BLaER1 (cell line): Measurements from ENCODE around the gene POLA2.
A peak's percentile ranks its signal among the peaks of the same experiment; 100 is the strongest.
"Not testable (repeated sequence)": the region's sequence is repeated elsewhere in the genome, so short reads cannot be mapped to it uniquely, and the experiment has no call there.

ENCODE experiments used
- H3K27ac ChIP-seq: shearing (Covaris generic); formaldehyde crosslinking; 2 replicates; pipeline ENCODE4 v1.8.1; 2022
- H3K27me3 ChIP-seq: shearing (Covaris generic); formaldehyde crosslinking; 2 replicates; pipeline ENCODE4 v1.8.1; 2022
- H3K36me3 ChIP-seq: shearing (Covaris generic); formaldehyde crosslinking; 2 replicates; pipeline ENCODE4 v1.8.1; 2022
- H3K4me1 ChIP-seq: shearing (Covaris generic); formaldehyde crosslinking; 2 replicates; pipeline ENCODE4 v1.8.1; 2022
- H3K4me2 ChIP-seq: shearing (Covaris generic); formaldehyde crosslinking; 2 replicates; pipeline ENCODE4 v1.8.1; 2022
- H3K4me3 ChIP-seq: shearing (Covaris generic); formaldehyde crosslinking; 2 replicates; pipeline ENCODE4 v1.8.1; 2022
- H3K9ac ChIP-seq: shearing (Covaris generic); formaldehyde crosslinking; 2 replicates; pipeline ENCODE4 v1.8.1; 2022
- H3K9me3 ChIP-seq: shearing (Covaris generic); formaldehyde crosslinking; 2 replicates; pipeline ENCODE4 v1.8.1; 2022
- H4K20me1 ChIP-seq: shearing (Covaris generic); formaldehyde crosslinking; 2 replicates; pipeline ENCODE4 v1.8.1; 2022
- Cebpa-rat ChIP-seq: shearing (Covaris generic); IDR thresholded peaks from 2 replicates; pipeline ENCODE4 v1.8.1; 2022

The POLA2 gene

DNA sequence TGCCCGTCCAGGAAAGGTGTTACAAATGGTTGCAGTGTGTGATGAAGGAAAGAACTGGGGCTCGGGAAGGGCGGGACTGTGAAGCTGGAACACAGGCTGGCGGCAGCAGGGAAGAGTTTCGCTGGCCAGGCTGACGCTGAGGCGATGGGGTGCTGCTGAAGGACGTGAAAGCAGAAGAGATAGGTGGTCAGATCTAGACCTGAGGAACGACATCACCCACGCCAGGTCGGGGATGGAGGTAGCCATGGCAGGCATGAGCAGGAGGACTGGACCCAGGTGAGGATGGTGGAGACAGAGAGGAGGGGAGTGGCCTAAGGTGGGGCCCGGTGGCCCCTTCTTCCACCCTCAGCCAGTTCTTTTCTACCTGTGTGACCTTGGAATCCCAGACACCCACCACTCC is 62.1 kb downstream of the POLA2 start:
- Histone ChIP-seq H4K20me1 (peaks cover 25% of the 10 kb centered on the region; the same call in 1 of the 2 replicates), H3K9ac (no peak overlapping the region), H3K4me3 (no peak overlapping the region), H3K36me3 (peaks cover 23% of the 10 kb centered on the region), H3K27ac (no peak overlapping the region), H3K4me1 (peaks cover 10% of the 10 kb centered on the region), H3K4me2 (no peak overlapping the region), H3K9me3 (no peaks in the 10 kb centered on the region), H3K27me3 (no peaks in the 10 kb centered on the region)
- TF ChIP-seq Cebpa-rat = no peak

DNA sequence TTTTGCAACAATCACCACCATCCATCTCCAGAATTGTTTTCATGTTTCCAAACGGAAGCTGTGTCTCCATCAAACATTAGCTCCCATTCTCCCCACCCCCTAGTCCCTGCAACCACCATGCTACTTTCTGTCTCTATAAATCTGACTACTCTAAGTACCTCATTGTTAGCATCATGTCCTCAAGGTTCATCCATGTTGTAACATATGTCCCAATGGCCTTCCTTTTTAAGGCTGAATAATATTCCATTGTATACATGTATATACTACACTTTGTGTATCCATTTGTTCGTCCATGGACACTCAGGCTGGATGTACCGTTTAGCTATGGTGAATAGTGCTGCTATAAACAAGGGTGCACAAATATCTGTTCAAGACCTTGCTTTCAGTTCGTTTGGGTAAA is 63.7 kb downstream of the POLA2 start:
- H3K27me3 ChIP-seq = no peaks in the 10 kb centered on the region
- peaks cover 21% of the 10 kb centered on the region for H3K36me3 ChIP-seq
- no peaks in the 10 kb centered on the region for H3K9me3 ChIP-seq
- H3K4me2 ChIP-seq = no peak overlapping the region
- H3K9ac ChIP-seq = no peak overlapping the region
- no peak overlapping the region for H3K27ac ChIP-seq
- H3K4me3 ChIP-seq = no peak overlapping the region
- H4K20me1 ChIP-seq = peaks cover 15% of the 10 kb centered on the region; the same call in 1 of the 2 replicates
- no peak for TF ChIP-seq Cebpa-rat
- peaks cover 17% of the 10 kb centered on the region for H3K4me1 ChIP-seq

DNA sequence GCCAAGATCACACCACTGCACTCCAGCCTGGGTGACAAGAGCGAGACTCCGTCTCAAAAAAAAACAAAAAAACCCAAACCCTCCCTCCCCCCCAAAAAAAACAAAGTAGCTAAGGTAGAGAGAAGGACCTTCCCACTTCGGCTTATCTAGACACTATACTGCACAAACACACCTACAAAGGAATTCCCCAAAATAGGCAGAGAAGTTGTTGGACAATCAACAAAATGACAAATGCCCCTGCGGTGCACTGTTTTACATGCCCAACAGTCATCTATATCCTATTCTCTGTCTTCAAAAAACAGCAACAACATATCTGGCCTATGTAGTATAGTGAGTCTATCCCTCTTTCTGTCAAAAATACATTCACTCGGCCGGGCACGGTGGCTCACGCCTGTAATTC is 65.3 kb downstream of the POLA2 start:
- Histone ChIP-seq H3K4me3 (no peak overlapping the region), H3K36me3 (peaks cover 5% of the 10 kb centered on the region; the same call in 1 of the 2 replicates), H3K27ac (no peak overlapping the region), H4K20me1 (peaks cover under 1% of the 10 kb centered on the region; the same call in 1 of the 2 replicates), H3K9ac (no peak overlapping the region), H3K9me3 (no peaks in the 10 kb centered on the region), H3K27me3 (no peaks in the 10 kb centered on the region), H3K4me2 (no peak overlapping the region), H3K4me1 (peaks cover 12% of the 10 kb centered on the region)
- TF ChIP-seq Cebpa-rat = no peak

GRCh38 chr11:65329478-65329877 is 67.7 kb downstream of the POLA2 start:
- Histone ChIP-seq H3K4me2 (peak overlapping the region; percentile 62), H3K9ac (peak overlapping the region; percentile 18; the same call in 1 of the 2 replicates), H3K27ac (peak overlapping the region; percentile 2; the same call in 1 of the 2 replicates), H3K4me1 (peaks cover 13% of the 10 kb centered on the region), H3K36me3 (no peaks in the 10 kb centered on the region), H3K27me3 (no peaks in the 10 kb centered on the region), H3K9me3 (no peaks in the 10 kb centered on the region), H4K20me1 (peaks cover 4% of the 10 kb centered on the region; the same call in 1 of the 2 replicates), H3K4me3 (no peak overlapping the region)
- TF ChIP-seq Cebpa-rat = no peak

GRCh38 chr11:65329944-65330403 is 68.2 kb downstream of the POLA2 start:
- Histone ChIP-seq H3K4me1 (peaks cover 18% of the 10 kb centered on the region), H3K36me3 (no peaks in the 10 kb centered on the region), H3K4me3 (no peak overlapping the region), H3K9ac (peak overlapping the region; percentile 18; the same call in 1 of the 2 replicates), H3K9me3 (no peaks in the 10 kb centered on the region), H3K27ac (peak overlapping the region; percentile 2; the same call in 1 of the 2 replicates), H3K4me2 (peak overlapping the region; percentile 62), H3K27me3 (no peaks in the 10 kb centered on the region), H4K20me1 (peaks cover 9% of the 10 kb centered on the region)
- TF ChIP-seq Cebpa-rat = no peak

GRCh38 chr11:65330544-65330943 is 68.8 kb downstream of the POLA2 start:
- peaks cover 24% of the 10 kb centered on the region for H3K4me1 ChIP-seq
- H3K27ac ChIP-seq = no peak overlapping the region
- peaks cover 14% of the 10 kb centered on the region for H4K20me1 ChIP-seq
- H3K36me3 ChIP-seq = peaks cover under 1% of the 10 kb centered on the region; the same call in 1 of the 2 replicates
- H3K27me3 ChIP-seq = no peaks in the 10 kb centered on the region
- no peak overlapping the region for H3K9ac ChIP-seq
- no peak overlapping the region for H3K4me3 ChIP-seq
- TF ChIP-seq Cebpa-rat = no peak
- H3K4me2 ChIP-seq = no peak overlapping the region
- no peaks in the 10 kb centered on the region for H3K9me3 ChIP-seq

DNA sequence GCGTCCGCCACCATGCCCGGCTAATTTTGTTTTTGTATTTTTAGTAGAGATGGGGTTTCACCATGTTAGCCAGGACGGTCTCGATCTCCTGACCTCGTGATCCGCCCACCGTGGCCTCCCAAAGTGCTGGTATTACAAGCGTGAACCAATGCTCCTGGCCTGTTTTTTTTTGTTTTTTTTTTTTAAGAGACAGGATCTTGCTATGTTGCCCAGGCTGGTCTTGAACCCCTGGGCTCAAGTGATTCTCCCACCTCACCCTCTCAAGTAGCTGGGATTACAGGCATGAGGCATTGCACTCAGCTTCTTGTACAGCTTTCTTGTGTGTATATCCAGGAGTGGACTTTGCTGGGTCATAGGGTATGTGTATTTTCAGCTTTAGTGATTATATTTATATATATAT is 70.8 kb downstream of the POLA2 start:
- H3K9me3 ChIP-seq, H3K4me3 ChIP-seq, H3K27me3 ChIP-seq, H3K27ac ChIP-seq, H3K4me2 ChIP-seq, H3K9ac ChIP-seq: not testable (repeated sequence)
- Histone ChIP-seq H3K36me3 (peaks cover 11% of the 10 kb centered on the region; the same call in 1 of the 2 replicates), H4K20me1 (peaks cover 34% of the 10 kb centered on the region), H3K4me1 (peaks cover 43% of the 10 kb centered on the region)

DNA sequence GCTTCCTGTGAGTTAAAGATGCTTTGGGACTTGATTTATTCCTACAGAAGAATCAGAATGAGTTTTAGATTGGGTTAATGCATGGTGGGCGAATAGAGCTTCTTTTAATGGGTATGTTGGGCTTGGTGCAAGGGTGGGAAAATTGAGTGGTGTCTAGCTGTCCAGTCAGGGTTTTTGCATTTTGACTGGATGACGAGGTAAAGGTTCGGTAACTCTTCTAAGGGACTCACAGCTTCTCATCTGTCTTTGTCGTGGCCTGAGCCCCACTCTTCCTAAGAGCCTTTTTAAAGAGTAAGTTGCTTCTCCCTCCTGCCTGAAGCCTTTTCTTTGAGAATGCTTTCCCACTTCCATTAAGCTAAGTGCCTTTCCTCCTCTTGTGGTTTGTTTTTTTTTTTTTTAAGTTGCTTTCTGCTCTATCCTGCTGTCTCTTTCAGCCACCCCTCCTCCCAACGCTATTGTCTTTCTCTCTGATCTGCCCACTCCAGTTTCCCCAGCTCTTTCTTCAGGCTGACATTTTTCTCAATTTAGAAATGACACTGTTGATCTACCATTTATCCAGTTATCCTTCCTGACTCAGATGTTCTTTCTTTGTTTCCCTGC is 73.0 kb downstream of the POLA2 start:
- no peak for TF ChIP-seq Cebpa-rat
- Histone ChIP-seq H4K20me1 (peaks cover 56% of the 10 kb centered on the region), H3K4me1 (peaks cover 58% of the 10 kb centered on the region), H3K4me2 (peak overlapping the region; percentile 96), H3K9me3 (no peaks in the 10 kb centered on the region), H3K4me3 (peak overlapping the region; percentile 98), H3K27me3 (no peaks in the 10 kb centered on the region), H3K9ac (peak overlapping the region; percentile 97), H3K36me3 (peaks cover 26% of the 10 kb centered on the region), H3K27ac (peak overlapping the region; percentile 94; the same call in 1 of the 2 replicates)

DNA sequence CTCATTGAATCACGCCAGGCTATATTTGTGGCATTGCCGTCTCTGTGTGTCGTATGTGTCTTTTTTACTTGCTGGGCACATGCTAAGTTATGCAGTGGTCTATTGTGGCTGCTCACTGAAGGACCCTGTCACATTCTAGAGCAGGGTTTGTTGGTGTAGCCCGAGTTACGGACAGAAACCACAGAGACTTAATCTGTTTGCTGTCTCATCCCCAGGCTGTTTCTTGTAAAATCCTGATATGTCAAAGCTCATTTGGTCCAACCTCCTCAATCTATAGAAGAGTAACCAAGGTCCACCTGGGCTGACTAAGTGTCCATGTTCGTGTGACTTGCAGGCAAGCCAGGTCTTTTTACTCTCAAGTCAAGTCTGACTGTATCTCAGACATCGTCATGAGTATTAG is 76.9 kb downstream of the POLA2 start:
- Histone ChIP-seq H3K27me3 (no peaks in the 10 kb centered on the region), H3K36me3 (peaks cover 65% of the 10 kb centered on the region), H4K20me1 (peaks cover 86% of the 10 kb centered on the region), H3K27ac (0 out of 2 replicates have a peak overlapping the region, but pooled peaks have one; percentile 5), H3K9ac (peak overlapping the region; percentile 18; the same call in 1 of the 2 replicates), H3K4me3 (no peak overlapping the region), H3K4me2 (peak overlapping the region; percentile 78), H3K4me1 (peaks cover 65% of the 10 kb centered on the region), H3K9me3 (no peaks in the 10 kb centered on the region)
- TF ChIP-seq Cebpa-rat = no peak

DNA sequence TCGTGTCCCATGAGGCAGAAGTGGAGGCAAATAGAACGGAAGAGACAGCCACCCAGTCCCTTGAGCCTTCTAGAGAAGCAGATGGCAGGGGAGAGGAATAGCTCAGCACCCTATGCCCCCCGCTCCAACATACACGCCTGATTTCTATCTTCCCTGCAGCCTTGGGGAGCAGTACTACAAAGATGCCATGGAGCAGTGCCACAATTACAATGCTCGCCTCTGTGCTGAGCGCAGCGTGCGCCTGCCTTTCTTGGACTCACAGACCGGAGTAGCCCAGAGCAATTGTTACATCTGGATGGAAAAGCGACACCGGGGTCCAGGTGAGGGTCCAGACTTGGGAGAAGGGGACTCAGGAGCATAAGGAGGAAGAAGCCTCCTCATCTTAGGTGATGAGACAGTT is 78.5 kb downstream of the POLA2 start:
- Histone ChIP-seq H4K20me1 (peaks cover 81% of the 10 kb centered on the region), H3K27ac (peak overlapping the region; percentile 58), H3K4me1 (peaks cover 57% of the 10 kb centered on the region), H3K4me3 (no peak overlapping the region), H3K9me3 (no peaks in the 10 kb centered on the region), H3K9ac (peak overlapping the region; percentile 65), H3K4me2 (peak overlapping the region; percentile 78), H3K36me3 (peaks cover 81% of the 10 kb centered on the region), H3K27me3 (no peaks in the 10 kb centered on the region)
- no peak for TF ChIP-seq Cebpa-rat
